ENCODE results near the gene KRTAP10-2. TPM values are rescaled to one million over a fixed set of nuclear protein-coding genes. Genes with fewer than 3 reads are reported as not detected.

KRTAP10-2 gene
- total and polyA plus RNA-seq, 3 donors from 2014 or later: not detected

GRCh38 chr21:44568667-44569556 is 17.6 kb upstream of the KRTAP10-2 start:
- Histone ChIP-seq H3K27me3 (no peaks in the 10 kb centered on the region), H3K36me3 (ENCODE audit: low read depth, missing control alignments) (no peaks in the 10 kb centered on the region), H3K27ac (no peak overlapping the region), H3K4me1 (no peaks in the 10 kb centered on the region), H3K4me3 (no peak overlapping the region), H3K9me3 (no peaks in the 10 kb centered on the region)
- TF ChIP-seq CTCF (IDR thresholded peaks at IDR 0.05) (no peak), POLR2A (IDR thresholded peaks at IDR 0.05) (no peak)
- WGBS, 2 donors: 74 to 85% methylated on average over 20 to 27 of the region's 27 CpGs
- intact Hi-C loops (cut with DNase I; ENCODE audit: low total_unique reads): no loop called here
- no peak for DNase-seq

- Histone ChIP-seq H3K27me3 (no peaks in the 10 kb centered on the region), H3K9me3 (no peaks in the 10 kb centered on the region)
- WGBS, 2 donors: 73 to 89% methylated on average over 6 to 12 of the region's 12 CpGs
Measured at GRCh38 chr21:44568261-44568660, 17.0 kb upstream of the KRTAP10-2 start.

GRCh38 chr21:44567481-44568171 is 16.3 kb upstream of the KRTAP10-2 start:
- Histone ChIP-seq H3K4me3 (no peak overlapping the region), H3K36me3 (ENCODE audit: low read depth, missing control alignments) (no peaks in the 10 kb centered on the region), H3K27ac (no peak overlapping the region), H3K27me3 (no peaks in the 10 kb centered on the region), H3K4me1 (no peaks in the 10 kb centered on the region), H3K9me3 (no peaks in the 10 kb centered on the region)
- WGBS, 2 donors: 78 to 89% methylated on average over 18 of the region's 18 CpGs
- intact Hi-C loops (cut with DNase I; ENCODE audit: low total_unique reads): no loop called here
- no peak for TF ChIP-seq POLR2A (IDR thresholded peaks at IDR 0.05)
- TF ChIP-seq CTCF (IDR thresholded peaks at IDR 0.05): no peak
- no peak for DNase-seq

More at GRCh38 chr21:44568261-44568660, 17.0 kb upstream of the KRTAP10-2 start:
- Histone ChIP-seq H3K4me1 (no peaks in the 10 kb centered on the region), H3K4me3 (no peak overlapping the region), H3K27ac (no peak overlapping the region), H3K36me3 (ENCODE audit: low read depth, missing control alignments) (no peaks in the 10 kb centered on the region)
- no peak for DNase-seq
- TF ChIP-seq CTCF (IDR thresholded peaks at IDR 0.05): no peak
- no peak for TF ChIP-seq POLR2A (IDR thresholded peaks at IDR 0.05)
- intact Hi-C loops (cut with DNase I; ENCODE audit: low total_unique reads): no loop called here

GRCh38 chr21:44566403-44566802 is 15.1 kb upstream of the KRTAP10-2 start:
- Histone ChIP-seq H3K4me1 (no peaks in the 10 kb centered on the region), H3K4me3 (no peak overlapping the region), H3K9me3 (no peaks in the 10 kb centered on the region), H3K36me3 (ENCODE audit: low read depth, missing control alignments) (no peaks in the 10 kb centered on the region), H3K27me3 (no peaks in the 10 kb centered on the region), H3K27ac (no peak overlapping the region)
- 83 to 87% methylated on average over 1 of the region's 1 CpG for WGBS, 2 donors
- intact Hi-C loops (cut with DNase I; ENCODE audit: low total_unique reads): no loop called here
- DNase-seq: no peak
- TF ChIP-seq CTCF (IDR thresholded peaks at IDR 0.05) (no peak), POLR2A (IDR thresholded peaks at IDR 0.05) (no peak)
